ENCODE measurements around the gene SCARB1. TPM values are rescaled to one million over a fixed set of nuclear protein-coding genes. Genes with fewer than 3 reads are reported as not detected.

Gene SCARB1
- total RNA-seq, 1 donor from 2014 or later: 10.2 TPM

- intact Hi-C loops (cut with micrococcal nuclease): no loop called here
Measured at GRCh38 chr12:124763594-124763979, 100.1 kb downstream of the SCARB1 start.

GRCh38 chr12:124762791-124763593, 100.7 kb downstream of the SCARB1 start:
- intact Hi-C loops (cut with micrococcal nuclease): no loop called here

GRCh38 chr12:124762384-124762783, 101.3 kb downstream of the SCARB1 start:
- intact Hi-C loops (cut with micrococcal nuclease): no loop called here

- intact Hi-C loops (cut with micrococcal nuclease): no loop called here
Measured at GRCh38 chr12:124761871-124762270, 101.8 kb downstream of the SCARB1 start.

- intact Hi-C loops (cut with micrococcal nuclease): no loop called here
Measured at GRCh38 chr12:124761056-124761455, 102.6 kb downstream of the SCARB1 start.

GRCh38 chr12:124760560-124760959, 103.1 kb downstream of the SCARB1 start:
- intact Hi-C loops (cut with micrococcal nuclease): no loop called here

- intact Hi-C loops (cut with micrococcal nuclease): no loop called here
Measured at GRCh38 chr12:124759841-124760503, 103.7 kb downstream of the SCARB1 start.

GRCh38 chr12:124758266-124759220, 105.1 kb downstream of the SCARB1 start:
- intact Hi-C loops (cut with micrococcal nuclease): no loop called here

- intact Hi-C loops (cut with micrococcal nuclease): no loop called here
Measured at GRCh38 chr12:124757329-124757728, 106.3 kb downstream of the SCARB1 start.

GRCh38 chr12:124756760-124757159, 106.9 kb downstream of the SCARB1 start:
- intact Hi-C loops (cut with micrococcal nuclease): no loop called here

- intact Hi-C loops (cut with micrococcal nuclease): no loop called here
Measured at GRCh38 chr12:124756166-124756565, 107.5 kb downstream of the SCARB1 start.

- intact Hi-C loops (cut with micrococcal nuclease): no loop called here
Measured at GRCh38 chr12:124755801-124756148, 107.9 kb downstream of the SCARB1 start.

GRCh38 chr12:124754949-124755800, 108.5 kb downstream of the SCARB1 start:
- intact Hi-C loops (cut with micrococcal nuclease): no loop called here

- intact Hi-C loops (cut with micrococcal nuclease): no loop called here
Measured at GRCh38 chr12:124754491-124754890, 109.2 kb downstream of the SCARB1 start.

- intact Hi-C loops (cut with micrococcal nuclease): no loop called here
Measured at GRCh38 chr12:124753993-124754392, 109.7 kb downstream of the SCARB1 start.

GRCh38 chr12:124753228-124753591, 110.5 kb downstream of the SCARB1 start:
- intact Hi-C loops (cut with micrococcal nuclease): no loop called here

- intact Hi-C loops (cut with micrococcal nuclease): no loop called here
Measured at GRCh38 chr12:124752437-124753227, 111.0 kb downstream of the SCARB1 start.

GRCh38 chr12:124751654-124752355, 111.9 kb downstream of the SCARB1 start:
- intact Hi-C loops (cut with micrococcal nuclease): no loop called here

GRCh38 chr12:124750787-124751471, 112.7 kb downstream of the SCARB1 start:
- intact Hi-C loops (cut with micrococcal nuclease): no loop called here

Measured in T-helper 2 cell treated with Interferon-gamma antibody and Interleukin-4, amounts not matched to agents 100 ng/mL and 5 ng/mL, for 36 hours (primary cell).